Caco-2 (cell line): ENCODE measurements around the gene PPA1. TPM values are rescaled to one million over a fixed set of nuclear protein-coding genes. Genes with fewer than 3 reads are reported as not detected.
A peak's percentile ranks its signal among the peaks of the same experiment; 100 is the strongest.

ENCODE experiments used
- BruUV-seq: library from RNA; stranded (reverse); fragments of 400-500 nt; replicated peaks from 2 replicates; lab custom pipeline; 2021; lab: Mats Ljungman, UMichigan
- CTCF ChIA-PET: fragments of 300-600 bp; sonication (Branson Sonifier 250); formaldehyde crosslinking; loops from one replicate; lab custom pipeline; 2022; ENCODE audit warnings: antibody characterized with exemption; lab: Charles Lee
- POLR2A ChIA-PET: fragments of 300-600 bp; sonication (Branson Sonifier 250); formaldehyde crosslinking; loops from one replicate; lab custom pipeline; 2022; ENCODE audit warnings: antibody characterized with exemption; lab: Charles Lee
- DNase-seq, 2 experiments: peaks; one replicate each; pipeline versions ENCODE4 v3.0.0 to v3.0.0-alpha.2; 2020 to 2022
- H3K27me3 ChIP-seq: replicated peaks from 2 replicates; pipeline ENCODE4 v1.6.0; 2011; ENCODE audit warnings: low read length; ENCODE audit not compliant: control insufficient read depth, insufficient read depth
- H3K36me3 ChIP-seq: 2 replicates; pipeline ENCODE4 v1.5.1; 2011; ENCODE audit warnings: low read length; ENCODE audit not compliant: control insufficient read depth, insufficient read depth
- H3K4me1 ChIP-seq: fragments of 250-450 bp; sonication (Bioruptor Pico); 2 replicates; pipeline ENCODE4 v1.5.1; 2020; ENCODE audit warnings: mild to moderate bottlenecking
- H3K4me3 ChIP-seq: 2 replicates; pipeline ENCODE4 v1.5.1; 2011; ENCODE audit warnings: low read depth, mild to moderate bottlenecking, control low read depth, low read length
- H3K9me3 ChIP-seq: fragments of 250-450 bp; sonication (Bioruptor Pico); 2 replicates; pipeline ENCODE4 v1.5.1; 2020; ENCODE audit warnings: mild to moderate bottlenecking, moderate library complexity
- H3K27ac Mint-ChIP-seq: one replicate; pipeline ENCODE4 v1.8.0; 2022; ENCODE audit warnings: mixed read lengths; ENCODE audit not compliant: unreplicated experiment
- H3K27me3 Mint-ChIP-seq: one replicate; pipeline ENCODE4 v1.8.0; 2022; ENCODE audit warnings: mixed read lengths; ENCODE audit not compliant: insufficient read depth, unreplicated experiment
- H3K36me3 Mint-ChIP-seq: one replicate; pipeline ENCODE4 v1.8.0; 2022; ENCODE audit warnings: mild to moderate bottlenecking, mixed read lengths; ENCODE audit not compliant: insufficient read depth, unreplicated experiment
- H3K4me1 Mint-ChIP-seq: one replicate; pipeline ENCODE4 v1.8.0; 2022; ENCODE audit warnings: low read depth, mixed read lengths; ENCODE audit not compliant: unreplicated experiment
- H3K4me3 Mint-ChIP-seq: one replicate; pipeline ENCODE4 v1.8.0; 2022; ENCODE audit warnings: mild to moderate bottlenecking, moderate library complexity, mixed read lengths; ENCODE audit not compliant: unreplicated experiment
- H3K9me3 Mint-ChIP-seq: one replicate; pipeline ENCODE4 v1.8.0; 2022; ENCODE audit warnings: mixed read lengths; ENCODE audit not compliant: unreplicated experiment
- intact Hi-C: fragments of 100-400 bp; cut with micrococcal nuclease; formaldehyde crosslinking; loops from one replicate; pipeline ENCODE4 v1.10.0; 2022; ENCODE audit not compliant: unreplicated experiment
- total RNA-seq: library from RNA; stranded (reverse); gene quantifications from 2 replicates; pipeline ENCODE4 v1.2.3, GENCODE V29; 2022
- TF ChIP-seq, protein P1 (sequence below), 2 experiments: fragments of 200-600 bp in 1 of 2; IDR thresholded peaks; 1 replicate in 1 of 2; 2 replicates in 1 of 2; pipeline versions ENCODE4 v1.5.1 to v1.8.0; 2011 to 2022; ENCODE audit warnings: antibody characterized with exemption in 1 of 2, control low read depth in 1 of 2, inconsistent platforms in 1 of 2, low read depth in 1 of 2, low read length in 1 of 2, mild to moderate bottlenecking in 1 of 2, moderate library complexity in 1 of 2; ENCODE audit not compliant: insufficient read depth in 1 of 2, severe bottlenecking in 1 of 2, unreplicated experiment in 1 of 2

PPA1 gene
- total RNA-seq, 1 experiment from 2014 or later: 350 TPM

GRCh38 chr10:70206762-70207161 is 26.5 kb downstream of the PPA1 start:
- intact Hi-C loops: no loop called here
- Mint-ChIP-seq H3K27me3 (no peaks in the 10 kb centered on the region), H3K4me1 (no peaks in the 10 kb centered on the region), H3K4me3 (no peak overlapping the region), H3K27ac (no peak overlapping the region), H3K9me3 (no peaks in the 10 kb centered on the region), H3K36me3 (peaks cover 92% of the 10 kb centered on the region)
- Histone ChIP-seq H3K9me3 (no peaks in the 10 kb centered on the region), H3K36me3 (peaks cover 1% of the 10 kb centered on the region; the same call in 1 of the 2 replicates), H3K27me3 (no peaks in the 10 kb centered on the region), H3K4me1 (no peaks in the 10 kb centered on the region), H3K4me3 (no peak overlapping the region)
- CTCF ChIA-PET: no interaction called here
- BruUV-seq: no TSS peak
- no peak for DNase-seq
- TF ChIP-seq, protein P1, sequence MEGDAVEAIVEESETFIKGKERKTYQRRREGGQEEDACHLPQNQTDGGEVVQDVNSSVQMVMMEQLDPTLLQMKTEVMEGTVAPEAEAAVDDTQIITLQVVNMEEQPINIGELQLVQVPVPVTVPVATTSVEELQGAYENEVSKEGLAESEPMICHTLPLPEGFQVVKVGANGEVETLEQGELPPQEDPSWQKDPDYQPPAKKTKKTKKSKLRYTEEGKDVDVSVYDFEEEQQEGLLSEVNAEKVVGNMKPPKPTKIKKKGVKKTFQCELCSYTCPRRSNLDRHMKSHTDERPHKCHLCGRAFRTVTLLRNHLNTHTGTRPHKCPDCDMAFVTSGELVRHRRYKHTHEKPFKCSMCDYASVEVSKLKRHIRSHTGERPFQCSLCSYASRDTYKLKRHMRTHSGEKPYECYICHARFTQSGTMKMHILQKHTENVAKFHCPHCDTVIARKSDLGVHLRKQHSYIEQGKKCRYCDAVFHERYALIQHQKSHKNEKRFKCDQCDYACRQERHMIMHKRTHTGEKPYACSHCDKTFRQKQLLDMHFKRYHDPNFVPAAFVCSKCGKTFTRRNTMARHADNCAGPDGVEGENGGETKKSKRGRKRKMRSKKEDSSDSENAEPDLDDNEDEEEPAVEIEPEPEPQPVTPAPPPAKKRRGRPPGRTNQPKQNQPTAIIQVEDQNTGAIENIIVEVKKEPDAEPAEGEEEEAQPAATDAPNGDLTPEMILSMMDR (IDR thresholded peaks at IDR 0.05; ENCODE audit: insufficient read depth in 1 of 2, low read depth in 1 of 2, low read length in 1 of 2, severe bottlenecking in 1 of 2, unreplicated experiment in 1 of 2): no peak
- POLR2A ChIA-PET: interaction anchor here (1.0 kb wide), 1 partner anchor 36 kb away, joined by 5 read pairs; no protein-coding TSS in a partner anchor

GRCh38 chr10:70201105-70201504 is 32.1 kb downstream of the PPA1 start:
- no peaks in the 10 kb centered on the region for H3K27me3 Mint-ChIP-seq
- no peaks in the 10 kb centered on the region for H3K27me3 ChIP-seq
- CTCF ChIA-PET: interaction anchor here (0.6 kb wide), 1 partner anchor 85 kb away, joined by 3 read pairs; no protein-coding TSS in a partner anchor
- no peak overlapping the region for H3K4me3 ChIP-seq
- no peak overlapping the region for H3K27ac Mint-ChIP-seq
- no TSS peak for BruUV-seq
- no peaks in the 10 kb centered on the region for H3K4me1 Mint-ChIP-seq
- intact Hi-C loops: no loop called here
- TF ChIP-seq, protein P1 (IDR thresholded peaks at IDR 0.05; ENCODE audit: insufficient read depth in 1 of 2, low read depth in 1 of 2, low read length in 1 of 2, severe bottlenecking in 1 of 2, unreplicated experiment in 1 of 2): no peak
- no peaks in the 10 kb centered on the region for H3K36me3 ChIP-seq
- H3K4me3 Mint-ChIP-seq: no peak overlapping the region
- H3K36me3 Mint-ChIP-seq: peaks cover 90% of the 10 kb centered on the region
- DNase-seq: no peak
- H3K9me3 Mint-ChIP-seq: no peaks in the 10 kb centered on the region
- H3K4me1 ChIP-seq: no peaks in the 10 kb centered on the region
- POLR2A ChIA-PET: no interaction called here
- H3K9me3 ChIP-seq: no peaks in the 10 kb centered on the region

DNA sequence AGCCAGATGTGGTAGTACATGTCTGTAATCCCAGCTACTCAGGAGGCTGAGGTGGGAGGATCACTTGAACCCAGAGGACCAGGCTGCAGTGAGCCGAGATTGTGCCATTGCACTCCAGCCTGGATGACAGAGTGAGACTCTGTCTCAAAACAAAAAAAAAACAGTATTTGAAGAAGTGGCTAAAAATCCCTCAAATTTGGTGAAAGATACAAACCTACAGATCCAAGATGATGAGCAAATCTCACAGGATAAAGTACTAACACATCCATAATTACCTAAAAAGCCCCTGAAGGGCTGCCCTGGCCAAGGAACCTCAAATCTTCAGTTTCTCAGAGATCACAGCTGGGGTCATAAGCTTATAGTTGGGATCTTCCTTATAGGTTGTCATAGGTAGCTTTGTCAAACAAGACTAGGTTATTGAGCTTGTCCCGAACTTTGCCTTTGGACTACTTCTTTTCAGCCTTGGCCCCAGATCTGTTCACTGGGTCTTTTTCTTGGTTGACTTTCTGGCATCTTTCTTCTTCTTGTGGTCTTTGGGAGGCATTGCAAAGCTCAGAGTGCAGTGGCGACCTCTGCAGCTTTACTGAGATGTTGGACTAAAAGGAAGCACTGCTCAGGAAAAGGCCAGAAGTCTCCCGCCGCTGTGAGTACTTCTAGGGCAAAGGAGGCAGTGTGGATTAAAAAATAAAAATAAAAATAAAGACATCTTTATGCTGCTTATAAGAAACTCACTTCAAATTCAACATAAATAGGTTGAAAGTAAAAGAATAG is 34.3 kb downstream of the PPA1 start:
- ChIA-PET POLR2A (interaction anchor here (1.0 to 1.5 kb wide), 2 partner anchors 29 to 52 kb away, joined by 6 read pairs; partner anchors contain the start of genes SAR1A and TYSND1), CTCF (interaction anchor here (1.0 to 1.6 kb wide), 3 partner anchors 49 to 188 kb away, joined by 3 to 17 read pairs (median 4); partner anchors contain the start of gene TYSND1)
- Mint-ChIP-seq H3K27ac (no peak overlapping the region), H3K4me3 (no peak overlapping the region), H3K9me3 (no peaks in the 10 kb centered on the region), H3K36me3 (peaks cover 69% of the 10 kb centered on the region), H3K4me1 (no peaks in the 10 kb centered on the region), H3K27me3 (no peaks in the 10 kb centered on the region)
- Histone ChIP-seq H3K4me3 (no peak overlapping the region), H3K27me3 (no peaks in the 10 kb centered on the region), H3K36me3 (no peaks in the 10 kb centered on the region), H3K9me3 (no peaks in the 10 kb centered on the region), H3K4me1 (no peaks in the 10 kb centered on the region)
- peak in 1 of 2 experiments; percentile 31 for DNase-seq
- no TSS peak for BruUV-seq
- intact Hi-C loops: loop anchor here (1.0 kb wide), 1 partner anchor 52 kb away; no protein-coding TSS in a partner anchor
- TF ChIP-seq, protein P1 (IDR thresholded peaks at IDR 0.05; ENCODE audit: insufficient read depth in 1 of 2, low read depth in 1 of 2, low read length in 1 of 2, severe bottlenecking in 1 of 2, unreplicated experiment in 1 of 2): peak in 1 of 2 experiments; percentile 40
